Right lobe of liver (tissue), 6 donors: Measurements from ENCODE around the gene BMS1. TPM values are rescaled to one million over a fixed set of nuclear protein-coding genes. Genes with fewer than 3 reads are reported as not detected.

Experiments
- ATAC-seq, 4 donors: fragments of 200-7000 bp; cut with Tn5 transposase; one replicate each; pipeline ENCODE4 v1.9.1; 2020; ENCODE audit warnings: mild to moderate bottlenecking in 4 of 4, moderate library complexity in 4 of 4
- DNase-seq, 3 donors: peaks; one replicate each; pipeline ENCODE4 v3.0.0-alpha.2; 2020
- H3K27ac ChIP-seq, 3 donors: fragments of 200-600 bp; one replicate each; pipeline ENCODE4 v1.8.0; 2022
- H3K27me3 ChIP-seq, 2 donors: fragments of 200-600 bp; one replicate each; pipeline ENCODE4 v1.8.0; 2022
- H3K36me3 ChIP-seq, 4 donors: fragments of 200-600 bp; sonication (generic) in 1 of 4; one replicate each; pipeline versions ENCODE4 v1.5.1 to v1.8.0; 2017 to 2022; ENCODE audit warnings: control low read depth in 1 of 4
- H3K4me1 ChIP-seq, 4 donors: fragments of 200-600 bp; sonication (generic) in 1 of 4; one replicate each; pipeline versions ENCODE4 v1.5.1 to v1.8.0; 2017 to 2022; ENCODE audit warnings: control low read depth in 1 of 4
- H3K4me3 ChIP-seq, 3 donors: fragments of 200-600 bp; one replicate each; pipeline ENCODE4 v1.8.0; 2022
- H3K9me3 ChIP-seq, 4 donors: fragments of 200-600 bp; sonication (generic) in 1 of 4; one replicate each; pipeline versions ENCODE4 v1.5.1 to v1.8.0; 2017 to 2022; ENCODE audit warnings: control low read depth in 1 of 4
- CTCF ChIP-seq, 4 donors: fragments of 200-600 bp in 3 of 4; fragments of 450-650 bp in 1 of 4; IDR thresholded peaks; one replicate each; pipeline versions ENCODE4 v1.5.1 to v1.8.0; 2016 to 2022; ENCODE audit warnings: antibody characterized with exemption in 4 of 4, mild to moderate bottlenecking in 2 of 4
- POLR2A ChIP-seq: fragments of 450-650 bp; IDR thresholded peaks from one replicate; pipeline ENCODE4 v1.6.1; 2017; ENCODE audit warnings: antibody characterized with exemption, mild to moderate bottlenecking
- WGBS: methylation state at CpG from one replicate; pipeline ENCODE4 v1.1.6; 2018; ENCODE audit warnings: low coverage, low lambda C conversion rate; ENCODE audit not compliant: insufficient coverage; ENCODE audit errors: missing lambda C conversion rate; 5-methylcytosine and 5-hydroxymethylcytosine counted together
- intact Hi-C, 2 donors: fragments of 100-400 bp; cut with DNase I; formaldehyde crosslinking; loops; one replicate each; pipeline versions ENCODE4 v1.11.2 to v1.14.1; 2022
- total RNA-seq, 6 experiments: library from RNA; depleted of rRNA in 2 of 6; stranded (reverse); fragments of >200 nt in 2 of 6; fragmentation: NEBNext Ultra II Directional in 3 of 6; extraction: Animal tissue kit (Norgen Biotek cat#: 25700) in 3 of 6; gene quantifications; one replicate each; pipeline versions ENCODE4 v1.1.0 to v1.2.4, GENCODE V29; 2016 to 2023
- donor health status: DM: no; HTN: yes; CAD: no.
- donor health status: DM: no; HTN: no; CAD: no.
- donor health status: DM: no; HTN: no; CAD: no.
- donor health status: DM: no; HTN: yes; CAD: no.
- donor health status: DM: no; HTN: yes; CAD: no.

BMS1 gene
- total RNA-seq, 6 experiments from 2014 or later, result 4.1 to 8.3 (median 5.8) TPM

DNA sequence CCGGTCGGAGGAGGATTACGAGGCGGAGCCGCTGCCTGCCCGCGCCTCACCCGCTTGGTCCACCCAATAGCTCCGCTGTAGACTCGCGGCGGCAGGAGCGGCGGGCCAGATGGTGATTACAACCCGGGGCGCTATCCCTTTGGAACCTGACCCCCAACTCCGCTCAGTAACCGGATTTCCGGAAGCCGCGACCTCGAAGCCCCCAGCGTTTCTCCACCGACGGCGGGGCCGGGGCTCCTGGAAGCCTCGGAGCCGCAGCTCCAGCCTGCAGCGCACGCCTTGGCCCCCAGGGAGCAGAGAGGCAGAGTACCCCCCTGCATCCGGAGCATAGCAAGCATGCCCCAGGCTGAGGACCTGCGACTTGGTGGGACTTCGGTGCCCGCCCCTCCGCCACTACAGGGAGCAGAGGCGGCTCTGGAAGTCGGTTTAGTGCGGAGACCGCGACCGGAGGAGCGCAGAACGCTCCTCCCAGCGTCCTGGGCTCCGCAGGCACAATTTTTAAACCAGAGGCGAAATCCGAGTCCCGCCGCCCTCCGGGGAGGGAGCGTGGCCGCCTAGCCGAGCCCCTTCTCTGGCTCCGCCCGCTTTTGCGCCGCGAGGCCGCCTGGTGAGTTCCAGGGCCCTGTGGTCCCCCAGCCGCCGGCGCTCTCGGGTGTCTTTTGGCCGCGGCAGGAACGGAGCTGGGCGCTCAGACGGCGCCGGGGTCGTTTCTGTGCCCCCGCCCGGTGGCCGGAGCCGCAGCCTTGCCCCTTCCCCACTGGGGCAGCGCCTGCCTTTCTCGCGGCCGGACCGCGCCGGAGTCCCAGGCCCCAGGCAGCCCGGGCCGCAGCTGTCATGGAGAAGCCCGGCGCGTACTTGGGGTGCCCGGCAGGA is 28.2 kb upstream of the BMS1 start:
- ATAC-seq (peak; percentile 9 to 44 (median 31)), DNase-seq (peak in 1 of 3 donors; percentile 27)
- no peak for TF ChIP-seq POLR2A
- TF ChIP-seq CTCF (IDR thresholded peaks at IDR 0.05), result no peak
- Histone ChIP-seq H3K9me3 (no peaks in the 10 kb centered on the region), H3K4me1 (peaks cover 0 to 22% (median 3%) of the 10 kb centered on the region in 4 donors), H3K36me3 (no peaks in the 10 kb centered on the region), H3K4me3 (peak overlapping the region; percentile 33 to 40 (median 37)), H3K27ac (no peak overlapping the region), H3K27me3 (peaks cover 0 to 12% of the 10 kb centered on the region in 2 donors)
- intact Hi-C loops, result no loop called here
- 2% methylated on average over 7 of the region's 89 CpGs for WGBS

DNA sequence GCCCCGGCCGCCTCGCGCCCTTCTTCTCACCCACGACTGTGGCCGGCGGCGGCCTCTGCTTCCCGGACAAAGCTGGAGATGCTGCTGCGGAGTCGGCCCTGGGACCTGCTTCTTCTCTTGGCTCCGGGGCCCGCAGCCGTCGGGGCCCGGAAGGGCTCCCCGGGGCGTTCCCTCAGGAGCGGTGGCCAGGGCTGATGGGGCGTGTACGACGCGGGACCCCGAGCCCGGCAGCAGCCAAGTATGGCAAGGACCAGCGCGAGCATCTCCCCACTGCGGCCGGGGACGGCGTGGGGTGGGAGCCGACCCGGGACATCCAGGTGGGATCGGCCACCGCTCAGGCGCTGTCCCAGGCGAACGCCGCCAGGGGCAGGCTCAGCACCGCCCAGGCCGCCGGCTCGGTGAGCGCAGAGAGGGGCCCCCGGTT is 27.6 kb upstream of the BMS1 start:
- intact Hi-C loops, result no loop called here
- H3K4me1 ChIP-seq, result peaks cover 0 to 22% (median 3%) of the 10 kb centered on the region in 4 donors
- H3K27ac ChIP-seq, result no peak overlapping the region
- no CpG with 5 or more reads among the region's 45 CpGs for WGBS
- H3K9me3 ChIP-seq, result no peaks in the 10 kb centered on the region
- DNase-seq (no peak), ATAC-seq (peak in 1 of 4 donors; percentile 4)
- TF ChIP-seq POLR2A, result no peak
- TF ChIP-seq CTCF (IDR thresholded peaks at IDR 0.05), result no peak
- H3K36me3 ChIP-seq, result no peaks in the 10 kb centered on the region
- H3K4me3 ChIP-seq, result peak overlapping the region; percentile 33 to 40 (median 37)
- peaks cover 0 to 12% of the 10 kb centered on the region in 2 donors for H3K27me3 ChIP-seq

DNA sequence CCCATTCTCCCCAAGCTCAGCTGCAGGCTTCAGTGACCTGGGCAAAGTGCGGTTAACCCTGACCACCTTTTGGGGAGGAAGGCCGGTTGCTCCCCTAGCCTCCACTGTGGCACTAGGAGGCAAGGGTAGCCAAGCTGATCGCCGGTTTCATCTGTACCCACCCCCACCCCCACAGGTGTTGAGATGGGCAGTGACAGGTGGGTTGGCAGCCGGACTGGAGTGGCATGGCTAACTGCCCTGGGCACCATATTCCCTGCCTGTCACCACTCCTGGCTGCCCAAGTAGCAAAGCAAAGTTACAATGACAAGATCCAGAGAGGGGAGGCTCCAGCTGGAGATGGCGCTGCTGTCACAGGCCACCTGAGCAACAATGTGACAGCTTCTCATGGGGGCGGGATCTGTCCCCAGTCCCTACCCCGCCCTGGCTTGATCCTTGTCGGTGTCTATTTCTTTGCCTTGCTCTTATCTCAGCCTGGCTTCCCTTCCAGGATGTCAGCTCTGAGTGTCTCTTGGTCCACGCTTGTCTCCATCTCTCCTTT is 27.0 kb upstream of the BMS1 start:
- no peak for ATAC-seq
- no peaks in the 10 kb centered on the region for H3K9me3 ChIP-seq
- H3K27ac ChIP-seq, result no peak overlapping the region
- H3K27me3 ChIP-seq, result peaks cover 0 to 12% of the 10 kb centered on the region in 2 donors
- H3K4me3 ChIP-seq, result no peak overlapping the region
- WGBS, result 48% methylated on average over 2 of the region's 10 CpGs
- TF ChIP-seq CTCF (IDR thresholded peaks at IDR 0.05) (no peak), POLR2A (no peak)
- H3K36me3 ChIP-seq, result no peaks in the 10 kb centered on the region
- H3K4me1 ChIP-seq, result peaks cover 0 to 22% (median 3%) of the 10 kb centered on the region in 4 donors
- no peak for DNase-seq
- intact Hi-C loops, result no loop called here

GRCh38 chr10:42767906-42768305 is 14.7 kb upstream of the BMS1 start:
- intact Hi-C loops, result no loop called here
- no peak for TF ChIP-seq POLR2A
- no peak for TF ChIP-seq CTCF (IDR thresholded peaks at IDR 0.05)
- Histone ChIP-seq H3K9me3 (no peaks in the 10 kb centered on the region), H3K36me3 (no peaks in the 10 kb centered on the region), H3K27me3 (no peaks in the 10 kb centered on the region), H3K27ac (no peak overlapping the region), H3K4me1 (no peaks in the 10 kb centered on the region), H3K4me3 (no peak overlapping the region)
- no peak for DNase-seq
- 63% methylated on average over 9 of the region's 20 CpGs for WGBS
- no peak for ATAC-seq
